NCI-H748 treated with DMSO at 0.1 percent for 48 hours (cell line): ENCODE data around the gene SLC13A1.
"Not testable (repeated sequence)": the region's sequence is repeated elsewhere in the genome, so short reads cannot be mapped to it uniquely, and the experiment has no call there.

Experiments
- DNase-seq: peaks from one replicate; lab custom pipeline; 2025; lab: John Stamatoyannopoulos, UW

SLC13A1 gene

GRCh38 chr7:123199883-123200282, at the start of gene SLC13A1:
Gene SLC13A1, minus strand, starts transcription at chr7:123199969. Its CDS starts 23 bp downstream, at chr7:123199946.
- no peak for DNase-seq

- no peak for DNase-seq
Measured at GRCh38 chr7:123244768-123245167, 45.0 kb upstream of the SLC13A1 start.

GRCh38 chr7:123242467-123243092, 42.8 kb upstream of the SLC13A1 start:
- no peak for DNase-seq

GRCh38 chr7:123241809-123242208, 42.0 kb upstream of the SLC13A1 start:
- peak; percentile 49 for DNase-seq

- no peak for DNase-seq
Measured at GRCh38 chr7:123231021-123232000, 31.5 kb upstream of the SLC13A1 start.

- no peak for DNase-seq
Measured at GRCh38 chr7:123230603-123231002, 30.8 kb upstream of the SLC13A1 start.

- DNase-seq, result no peak
Measured at GRCh38 chr7:123230147-123230546, 30.4 kb upstream of the SLC13A1 start.

GRCh38 chr7:123229426-123229825, 29.7 kb upstream of the SLC13A1 start:
- DNase-seq, result no peak

- not testable (repeated sequence) for DNase-seq
Measured at GRCh38 chr7:123227666-123228065, 27.9 kb upstream of the SLC13A1 start.

GRCh38 chr7:123220396-123220795, 20.6 kb upstream of the SLC13A1 start:
- no peak for DNase-seq

- no peak for DNase-seq
Measured at GRCh38 chr7:123218866-123219265, 19.1 kb upstream of the SLC13A1 start.

GRCh38 chr7:123216825-123217224, 17.1 kb upstream of the SLC13A1 start:
- no peak for DNase-seq

GRCh38 chr7:123215350-123215749, 15.6 kb upstream of the SLC13A1 start:
- DNase-seq, result no peak

GRCh38 chr7:123211545-123211944, 11.8 kb upstream of the SLC13A1 start:
- no peak for DNase-seq

GRCh38 chr7:123210986-123211385, 11.2 kb upstream of the SLC13A1 start:
- no peak for DNase-seq

- no peak for DNase-seq
Measured at GRCh38 chr7:123209786-123210185, 10.0 kb upstream of the SLC13A1 start.

- no peak for DNase-seq
Measured at GRCh38 chr7:123208793-123209192, 9.0 kb upstream of the SLC13A1 start.

GRCh38 chr7:123204206-123204835, 4.6 kb upstream of the SLC13A1 start:
- DNase-seq, result no peak

GRCh38 chr7:123201901-123202300, 2.1 kb upstream of the SLC13A1 start:
- no peak for DNase-seq

GRCh38 chr7:123198668-123199652, 809 bp downstream of the SLC13A1 start:
- no peak for DNase-seq

GRCh38 chr7:123198111-123198510, 1.7 kb downstream of the SLC13A1 start:
- no peak for DNase-seq
